ENCODE data around the gene TSSK6. TPM values are rescaled to one million over a fixed set of nuclear protein-coding genes. Genes with fewer than 3 reads are reported as not detected.

The TSSK6 gene
- total and polyA plus RNA-seq, 4 donors = 0.21 to 2.3 (median 1.1) TPM

DNA sequence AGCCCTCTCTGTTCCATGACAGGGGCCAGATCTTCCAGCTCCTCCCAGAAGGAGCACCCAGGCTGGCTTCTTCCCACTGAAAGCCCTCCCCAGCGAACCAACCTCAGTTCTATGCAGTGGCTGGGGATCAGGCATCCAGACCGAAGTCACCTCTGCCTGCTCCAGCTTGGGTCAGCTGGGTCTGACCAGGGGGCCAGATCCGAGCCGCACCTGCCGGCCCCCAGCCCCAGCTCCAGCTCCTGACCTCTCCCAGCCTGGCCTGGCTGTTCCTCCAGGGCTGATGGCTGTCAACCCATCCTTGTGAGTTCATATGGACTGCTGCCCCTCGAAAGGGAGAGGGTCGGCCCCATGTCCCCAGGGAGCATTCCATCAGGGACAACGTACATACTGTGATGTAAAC is 8.0 kb downstream of the TSSK6 start:
- Histone ChIP-seq H3K36me3 (ENCODE audit: control insufficient read depth in 4 of 4, insufficient read depth in 3 of 4, low read depth in 1 of 4, low read length in 3 of 4) (peaks cover 14 to 48% (median 17%) of the 10 kb centered on the region in 4 donors), H3K9ac (ENCODE audit: low read depth in 1 of 2, low read length in 2 of 2) (no peak overlapping the region)

GRCh38 chr19:19506592-19506991 is 8.8 kb downstream of the TSSK6 start:
- WGBS = 91% methylated on average over 12 of the region's 12 CpGs
- TF ChIP-seq TAF1 (conservative IDR thresholded peaks at IDR 0.05) = no peak
- no peak for TF ChIP-seq FOXA2 (IDR thresholded peaks at IDR 0.05)
- no peak for TF ChIP-seq RAD21 (IDR thresholded peaks at IDR 0.05)
- no peak for TF ChIP-seq EGR1 (IDR thresholded peaks at IDR 0.05; ENCODE audit: low read depth in 2 of 2)
- no peak for TF ChIP-seq JUND (IDR thresholded peaks at IDR 0.05)
- no peak for TF ChIP-seq YY1 (IDR thresholded peaks at IDR 0.05)
- TF ChIP-seq, protein P1, sequence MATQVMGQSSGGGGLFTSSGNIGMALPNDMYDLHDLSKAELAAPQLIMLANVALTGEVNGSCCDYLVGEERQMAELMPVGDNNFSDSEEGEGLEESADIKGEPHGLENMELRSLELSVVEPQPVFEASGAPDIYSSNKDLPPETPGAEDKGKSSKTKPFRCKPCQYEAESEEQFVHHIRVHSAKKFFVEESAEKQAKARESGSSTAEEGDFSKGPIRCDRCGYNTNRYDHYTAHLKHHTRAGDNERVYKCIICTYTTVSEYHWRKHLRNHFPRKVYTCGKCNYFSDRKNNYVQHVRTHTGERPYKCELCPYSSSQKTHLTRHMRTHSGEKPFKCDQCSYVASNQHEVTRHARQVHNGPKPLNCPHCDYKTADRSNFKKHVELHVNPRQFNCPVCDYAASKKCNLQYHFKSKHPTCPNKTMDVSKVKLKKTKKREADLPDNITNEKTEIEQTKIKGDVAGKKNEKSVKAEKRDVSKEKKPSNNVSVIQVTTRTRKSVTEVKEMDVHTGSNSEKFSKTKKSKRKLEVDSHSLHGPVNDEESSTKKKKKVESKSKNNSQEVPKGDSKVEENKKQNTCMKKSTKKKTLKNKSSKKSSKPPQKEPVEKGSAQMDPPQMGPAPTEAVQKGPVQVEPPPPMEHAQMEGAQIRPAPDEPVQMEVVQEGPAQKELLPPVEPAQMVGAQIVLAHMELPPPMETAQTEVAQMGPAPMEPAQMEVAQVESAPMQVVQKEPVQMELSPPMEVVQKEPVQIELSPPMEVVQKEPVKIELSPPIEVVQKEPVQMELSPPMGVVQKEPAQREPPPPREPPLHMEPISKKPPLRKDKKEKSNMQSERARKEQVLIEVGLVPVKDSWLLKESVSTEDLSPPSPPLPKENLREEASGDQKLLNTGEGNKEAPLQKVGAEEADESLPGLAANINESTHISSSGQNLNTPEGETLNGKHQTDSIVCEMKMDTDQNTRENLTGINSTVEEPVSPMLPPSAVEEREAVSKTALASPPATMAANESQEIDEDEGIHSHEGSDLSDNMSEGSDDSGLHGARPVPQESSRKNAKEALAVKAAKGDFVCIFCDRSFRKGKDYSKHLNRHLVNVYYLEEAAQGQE (IDR thresholded peaks at IDR 0.05) = no peak
- no peak for DNase-seq (ENCODE audit: low spot score)
- H3K27me3 ChIP-seq (ENCODE audit: control insufficient read depth in 4 of 4, insufficient read depth in 4 of 4, low read length in 3 of 4) = no peaks in the 10 kb centered on the region
- H3K36me3 ChIP-seq (ENCODE audit: control insufficient read depth in 4 of 4, insufficient read depth in 3 of 4, low read depth in 1 of 4, low read length in 3 of 4) = peaks cover 17 to 55% (median 22%) of the 10 kb centered on the region in 4 donors
- no peaks in the 10 kb centered on the region for H3K9me3 ChIP-seq (ENCODE audit: control insufficient read depth in 4 of 4, low read length in 3 of 4)
- no peaks in the 10 kb centered on the region for H3K4me1 ChIP-seq (ENCODE audit: control insufficient read depth in 4 of 4, insufficient read depth in 4 of 4, low read length in 3 of 4)
- no peak overlapping the region for H3K9ac ChIP-seq (ENCODE audit: low read depth in 1 of 2, low read length in 2 of 2)
- no peak overlapping the region for H3K4me3 ChIP-seq (ENCODE audit: low read depth in 1 of 3, low read length in 3 of 3)
- no peak overlapping the region for H3K27ac ChIP-seq (ENCODE audit: low read depth in 1 of 2, low read length in 2 of 2)

More for the DNA sequence above, 8.0 kb downstream of the TSSK6 start:
- H3K4me3 ChIP-seq (ENCODE audit: low read depth in 1 of 3, low read length in 3 of 3) = no peak overlapping the region
- no peaks in the 10 kb centered on the region for H3K9me3 ChIP-seq (ENCODE audit: control insufficient read depth in 4 of 4, low read length in 3 of 4)
- no peak overlapping the region for H3K27ac ChIP-seq (ENCODE audit: low read depth in 1 of 2, low read length in 2 of 2)
- WGBS = 95% methylated on average over 8 of the region's 8 CpGs
- H3K27me3 ChIP-seq (ENCODE audit: control insufficient read depth in 4 of 4, insufficient read depth in 4 of 4, low read length in 3 of 4) = no peaks in the 10 kb centered on the region
- no peak for DNase-seq (ENCODE audit: low spot score)
- H3K4me1 ChIP-seq (ENCODE audit: control insufficient read depth in 4 of 4, insufficient read depth in 4 of 4, low read length in 3 of 4) = no peaks in the 10 kb centered on the region
- no peak for TF ChIP-seq SP1 (IDR thresholded peaks at IDR 0.05)
- no peak for TF ChIP-seq EGR1 (IDR thresholded peaks at IDR 0.05; ENCODE audit: low read depth in 2 of 2)
- no peak for TF ChIP-seq YY1 (IDR thresholded peaks at IDR 0.05)
- TF ChIP-seq RXRA (IDR thresholded peaks at IDR 0.05) = no peak
- TF ChIP-seq CTCF (IDR thresholded peaks at IDR 0.05; ENCODE audit: low read depth, low read length, missing input control) = no peak
- no peak for TF ChIP-seq MAX (IDR thresholded peaks at IDR 0.05)
- TF ChIP-seq TAF1 (conservative IDR thresholded peaks at IDR 0.05) = no peak
- TF ChIP-seq RAD21 (IDR thresholded peaks at IDR 0.05) = no peak
- TF ChIP-seq, protein P1 (IDR thresholded peaks at IDR 0.05) = no peak
- no peak for TF ChIP-seq GABPA (IDR thresholded peaks at IDR 0.05 in 1 of 2, conservative IDR thresholded peaks at IDR 0.05 in 1 of 2)

Data from liver (tissue), 9 donors.